Gastroesophageal sphincter (tissue), 3 donors: Measurements from ENCODE around the gene SMTNL2.

Experiments used
- POLR2A ChIP-seq, 2 donors: fragments of 450-650 bp; IDR thresholded peaks; one replicate each; pipeline ENCODE4 v1.6.1; 2017; ENCODE audit warnings: antibody characterized with exemption in 2 of 2, mild to moderate bottlenecking in 2 of 2, moderate library complexity in 1 of 2
- POLR2AphosphoS5 ChIP-seq: sonication (generic); formaldehyde crosslinking; IDR thresholded peaks from one replicate; pipeline ENCODE4 v1.6.1; 2017; ENCODE audit warnings: antibody characterized with exemption
- TF ChIP-seq, protein P1 (sequence below), 4 experiments: fragments of 200-600 bp in 2 of 4; fragments of 450-650 bp in 2 of 4; sonication (generic) in 1 of 4; IDR thresholded peaks; one replicate each; pipeline ENCODE4 v1.5.1; 2017 to 2019; ENCODE audit warnings: antibody characterized with exemption in 4 of 4, mild to moderate bottlenecking in 2 of 4, moderate library complexity in 2 of 4

DNA sequence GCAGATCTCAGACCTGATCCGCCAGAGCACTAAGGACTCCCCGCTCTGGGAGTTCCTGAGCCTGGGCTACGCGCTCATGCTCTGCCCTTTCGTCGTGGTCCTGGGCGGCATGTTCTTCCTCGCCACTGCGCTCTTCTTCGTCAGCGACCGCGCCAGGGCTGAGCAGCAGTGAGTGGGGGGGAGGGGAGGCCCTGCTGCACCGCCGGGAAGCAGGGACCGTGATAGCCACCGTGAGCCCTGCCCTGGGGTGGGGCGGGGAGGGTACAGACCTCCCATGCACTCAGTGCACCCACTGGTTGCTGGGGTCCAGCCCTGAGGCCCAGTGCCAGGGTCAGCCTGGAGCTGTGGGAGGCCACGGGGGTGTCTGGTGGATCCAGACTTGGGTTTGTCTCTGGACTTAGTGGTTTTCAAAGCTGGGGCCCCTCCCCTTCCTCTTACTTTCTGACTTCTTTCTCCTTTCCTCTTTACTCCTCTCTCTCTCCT is 48.0 kb upstream of the SMTNL2 start:
- TF ChIP-seq, protein P1, sequence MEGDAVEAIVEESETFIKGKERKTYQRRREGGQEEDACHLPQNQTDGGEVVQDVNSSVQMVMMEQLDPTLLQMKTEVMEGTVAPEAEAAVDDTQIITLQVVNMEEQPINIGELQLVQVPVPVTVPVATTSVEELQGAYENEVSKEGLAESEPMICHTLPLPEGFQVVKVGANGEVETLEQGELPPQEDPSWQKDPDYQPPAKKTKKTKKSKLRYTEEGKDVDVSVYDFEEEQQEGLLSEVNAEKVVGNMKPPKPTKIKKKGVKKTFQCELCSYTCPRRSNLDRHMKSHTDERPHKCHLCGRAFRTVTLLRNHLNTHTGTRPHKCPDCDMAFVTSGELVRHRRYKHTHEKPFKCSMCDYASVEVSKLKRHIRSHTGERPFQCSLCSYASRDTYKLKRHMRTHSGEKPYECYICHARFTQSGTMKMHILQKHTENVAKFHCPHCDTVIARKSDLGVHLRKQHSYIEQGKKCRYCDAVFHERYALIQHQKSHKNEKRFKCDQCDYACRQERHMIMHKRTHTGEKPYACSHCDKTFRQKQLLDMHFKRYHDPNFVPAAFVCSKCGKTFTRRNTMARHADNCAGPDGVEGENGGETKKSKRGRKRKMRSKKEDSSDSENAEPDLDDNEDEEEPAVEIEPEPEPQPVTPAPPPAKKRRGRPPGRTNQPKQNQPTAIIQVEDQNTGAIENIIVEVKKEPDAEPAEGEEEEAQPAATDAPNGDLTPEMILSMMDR (IDR thresholded peaks at IDR 0.05): no peak
- TF ChIP-seq POLR2A (IDR thresholded peaks at IDR 0.05): no peak
- TF ChIP-seq POLR2AphosphoS5: no peak
